Astrocyte (in vitro differentiated cells and primary cell): ENCODE measurements around the gene GAMT. TPM values are rescaled to one million over a fixed set of nuclear protein-coding genes. Genes with fewer than 3 reads are reported as not detected.

Experiments
- DNase-seq: peaks from one replicate; pipeline ENCODE4 v3.0.0-alpha.2; 2010; ENCODE audit warnings: low read depth
- FAIRE-seq: peaks from 2 replicates; lab custom pipeline; 2011; peaks lifted over from hg19 to GRCh38; lab: Jason Lieb, UNC
- H2AFZ ChIP-seq: 2 replicates; pipeline ENCODE4 v1.6.0; 2012; ENCODE audit warnings: low read depth, low read length, inconsistent platforms
- H3K27ac ChIP-seq: 2 replicates; pipeline ENCODE4 v1.5.1; 2011; ENCODE audit warnings: low read depth, low read length, inconsistent platforms
- H3K27me3 ChIP-seq: 2 replicates; pipeline ENCODE4 v1.6.0; 2011; ENCODE audit warnings: low read length, inconsistent platforms; ENCODE audit not compliant: insufficient read depth
- H3K36me3 ChIP-seq: 2 replicates; pipeline ENCODE4 v1.5.1; 2011; ENCODE audit warnings: low read length, inconsistent platforms; ENCODE audit not compliant: insufficient read depth
- H3K4me1 ChIP-seq: 2 replicates; pipeline ENCODE4 v1.5.1; 2011; ENCODE audit warnings: low read length, inconsistent platforms; ENCODE audit not compliant: insufficient read depth
- H3K4me2 ChIP-seq: 2 replicates; pipeline ENCODE4 v1.6.0; 2012; ENCODE audit warnings: low read length, inconsistent platforms
- H3K4me3 ChIP-seq: 2 replicates; pipeline ENCODE4 v1.5.1; 2011; ENCODE audit warnings: low read depth, mild to moderate bottlenecking, low read length, inconsistent platforms; ENCODE audit not compliant: insufficient read depth
- H3K79me2 ChIP-seq: 2 replicates; pipeline ENCODE4 v1.6.0; 2012; ENCODE audit warnings: mild to moderate bottlenecking, low read length, inconsistent platforms; ENCODE audit not compliant: insufficient read depth
- H3K9ac ChIP-seq: 2 replicates; pipeline ENCODE4 v1.6.0; 2012; ENCODE audit warnings: mild to moderate bottlenecking, low read length, inconsistent platforms
- H3K9me3 ChIP-seq: 2 replicates; pipeline ENCODE4 v1.5.1; 2012; ENCODE audit warnings: low read depth, mild to moderate bottlenecking, low read length, inconsistent platforms; ENCODE audit not compliant: insufficient read depth
- H4K20me1 ChIP-seq: 2 replicates; pipeline ENCODE4 v1.6.0; 2012; ENCODE audit warnings: low read length, inconsistent platforms; ENCODE audit not compliant: insufficient read depth
- H3K27ac Mint-ChIP-seq: one replicate; pipeline ENCODE4 v1.8.0; 2021; ENCODE audit warnings: mild to moderate bottlenecking, mixed read lengths; ENCODE audit not compliant: unreplicated experiment
- H3K27me3 Mint-ChIP-seq: one replicate; pipeline ENCODE4 v1.8.0; 2021; ENCODE audit warnings: low read depth, mixed read lengths; ENCODE audit not compliant: unreplicated experiment
- H3K36me3 Mint-ChIP-seq: one replicate; pipeline ENCODE4 v1.8.0; 2021; ENCODE audit warnings: low read depth, mixed read lengths; ENCODE audit not compliant: unreplicated experiment
- H3K4me1 Mint-ChIP-seq: one replicate; pipeline ENCODE4 v1.8.0; 2021; ENCODE audit warnings: low read depth, mixed read lengths; ENCODE audit not compliant: unreplicated experiment
- H3K4me3 Mint-ChIP-seq: one replicate; pipeline ENCODE4 v1.8.0; 2021; ENCODE audit warnings: mild to moderate bottlenecking, moderate library complexity, mixed read lengths; ENCODE audit not compliant: unreplicated experiment
- H3K9me3 Mint-ChIP-seq: one replicate; pipeline ENCODE4 v1.8.0; 2021; ENCODE audit warnings: mild to moderate bottlenecking, mixed read lengths; ENCODE audit not compliant: unreplicated experiment
- EZH2 ChIP-seq: IDR thresholded peaks from 2 replicates; pipeline ENCODE4 v1.6.1; 2012; ENCODE audit warnings: mild to moderate bottlenecking, low read length, inconsistent platforms; ENCODE audit not compliant: insufficient read depth
- total RNA-seq: library from RNA; stranded (reverse); gene quantifications from 2 replicates; pipeline ENCODE4 v1.2.1, GENCODE V29; 2021
- TF ChIP-seq, protein P1 (sequence below): IDR thresholded peaks from 2 replicates; pipeline ENCODE4 v1.5.1; 2011; ENCODE audit warnings: low read depth, mild to moderate bottlenecking, inconsistent platforms, low read length, moderate library complexity; ENCODE audit not compliant: insufficient read depth

GAMT gene
- total RNA-seq, 1 donor from 2014 or later = 35.9 TPM

DNA sequence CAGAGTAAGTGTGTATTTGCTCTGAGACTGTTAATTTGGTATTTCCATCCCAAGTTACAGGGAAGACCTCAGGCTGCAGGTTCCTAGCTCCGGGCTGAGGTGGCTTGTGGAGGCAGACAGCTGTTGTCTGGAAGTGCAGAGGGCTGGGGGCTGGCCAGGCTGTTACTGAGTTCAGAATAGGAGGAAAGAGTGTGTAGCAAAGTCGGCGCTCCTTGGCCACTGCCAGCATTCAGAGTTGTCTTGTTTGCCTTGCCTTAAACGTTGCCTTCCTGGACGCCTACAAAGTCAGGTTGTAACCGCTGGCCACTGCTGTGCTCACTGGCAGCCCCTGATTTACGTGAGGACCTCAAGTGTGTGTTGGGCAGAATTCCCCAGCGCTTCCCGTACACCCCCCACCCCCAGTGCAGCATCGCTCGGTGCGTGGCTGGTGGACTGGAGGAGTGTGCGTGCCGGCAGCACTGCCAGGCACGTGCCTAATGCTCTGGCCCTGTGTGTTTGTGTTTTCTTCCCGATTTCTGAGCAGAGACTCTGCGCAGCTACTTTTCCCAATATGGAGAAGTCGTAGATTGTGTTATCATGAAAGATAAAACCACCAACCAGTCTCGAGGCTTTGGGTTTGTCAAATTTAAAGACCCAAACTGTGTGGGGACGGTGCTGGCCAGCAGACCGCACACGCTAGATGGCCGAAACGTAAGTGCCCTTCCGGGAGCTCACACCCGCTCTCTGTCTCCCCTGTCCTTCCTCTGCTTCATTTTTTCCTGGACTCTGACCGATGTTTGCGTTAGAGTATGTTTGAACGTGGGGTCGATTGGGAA lies 16.5 kb upstream of the GAMT start:
- FAIRE-seq (no peak), DNase-seq (no peak)
- H3K27me3 ChIP-seq = no peaks in the 10 kb centered on the region
- peaks cover 98% of the 10 kb centered on the region for H3K79me2 ChIP-seq
- H4K20me1 ChIP-seq = peaks cover 94% of the 10 kb centered on the region
- Mint-ChIP-seq H3K9me3 (no peaks in the 10 kb centered on the region), H3K36me3 (peaks cover 6% of the 10 kb centered on the region), H3K4me1 (peaks cover 36% of the 10 kb centered on the region), H3K27ac (peak overlapping the region; percentile 50), H3K27me3 (no peaks in the 10 kb centered on the region), H3K4me3 (peak overlapping the region; percentile 0)
- peaks cover 33% of the 10 kb centered on the region for H3K36me3 ChIP-seq
- H3K9ac ChIP-seq = peak overlapping the region; percentile 82
- H2AFZ ChIP-seq = no peak overlapping the region
- peak overlapping the region; percentile 82 for H3K4me2 ChIP-seq
- H3K4me3 ChIP-seq = no peak overlapping the region
- peaks cover 38% of the 10 kb centered on the region for H3K4me1 ChIP-seq
- H3K9me3 ChIP-seq = no peaks in the 10 kb centered on the region
- H3K27ac ChIP-seq = peak overlapping the region; percentile 95
- TF ChIP-seq EZH2 = no peak

DNA sequence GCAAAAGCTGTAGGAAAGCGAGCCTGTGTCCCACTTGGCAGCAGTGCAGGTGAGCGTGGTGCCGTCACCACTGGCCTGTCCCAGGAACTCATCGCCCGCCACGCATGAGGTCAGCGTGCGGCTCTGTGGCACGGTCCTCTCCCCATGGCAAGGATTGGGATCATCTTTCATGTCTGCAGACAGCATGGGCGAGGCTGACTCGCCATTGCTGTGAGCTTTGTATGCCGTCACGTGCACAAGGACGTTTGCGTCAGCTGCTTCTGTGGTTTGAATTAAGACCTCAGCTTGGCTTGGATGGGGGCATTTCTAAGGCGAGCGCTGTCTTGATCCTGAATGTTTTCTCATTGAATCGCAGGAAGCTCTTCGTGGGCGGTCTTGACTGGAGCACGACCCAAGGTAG lies 15.8 kb upstream of the GAMT start:
- Histone ChIP-seq H3K79me2 (peaks cover 98% of the 10 kb centered on the region), H4K20me1 (peaks cover 94% of the 10 kb centered on the region), H3K4me3 (no peak overlapping the region), H3K4me1 (peaks cover 46% of the 10 kb centered on the region), H3K4me2 (peak overlapping the region; percentile 82), H2AFZ (no peak overlapping the region), H3K9ac (peak overlapping the region; percentile 82), H3K27ac (peak overlapping the region; percentile 95), H3K27me3 (no peaks in the 10 kb centered on the region), H3K9me3 (no peaks in the 10 kb centered on the region), H3K36me3 (peaks cover 27% of the 10 kb centered on the region)
- Mint-ChIP-seq H3K36me3 (peaks cover 6% of the 10 kb centered on the region), H3K4me3 (no peak overlapping the region), H3K4me1 (peaks cover 36% of the 10 kb centered on the region), H3K9me3 (no peaks in the 10 kb centered on the region), H3K27me3 (no peaks in the 10 kb centered on the region), H3K27ac (peak overlapping the region; percentile 64)
- DNase-seq (peak; percentile 87), FAIRE-seq (no peak)
- TF ChIP-seq EZH2 = no peak

DNA sequence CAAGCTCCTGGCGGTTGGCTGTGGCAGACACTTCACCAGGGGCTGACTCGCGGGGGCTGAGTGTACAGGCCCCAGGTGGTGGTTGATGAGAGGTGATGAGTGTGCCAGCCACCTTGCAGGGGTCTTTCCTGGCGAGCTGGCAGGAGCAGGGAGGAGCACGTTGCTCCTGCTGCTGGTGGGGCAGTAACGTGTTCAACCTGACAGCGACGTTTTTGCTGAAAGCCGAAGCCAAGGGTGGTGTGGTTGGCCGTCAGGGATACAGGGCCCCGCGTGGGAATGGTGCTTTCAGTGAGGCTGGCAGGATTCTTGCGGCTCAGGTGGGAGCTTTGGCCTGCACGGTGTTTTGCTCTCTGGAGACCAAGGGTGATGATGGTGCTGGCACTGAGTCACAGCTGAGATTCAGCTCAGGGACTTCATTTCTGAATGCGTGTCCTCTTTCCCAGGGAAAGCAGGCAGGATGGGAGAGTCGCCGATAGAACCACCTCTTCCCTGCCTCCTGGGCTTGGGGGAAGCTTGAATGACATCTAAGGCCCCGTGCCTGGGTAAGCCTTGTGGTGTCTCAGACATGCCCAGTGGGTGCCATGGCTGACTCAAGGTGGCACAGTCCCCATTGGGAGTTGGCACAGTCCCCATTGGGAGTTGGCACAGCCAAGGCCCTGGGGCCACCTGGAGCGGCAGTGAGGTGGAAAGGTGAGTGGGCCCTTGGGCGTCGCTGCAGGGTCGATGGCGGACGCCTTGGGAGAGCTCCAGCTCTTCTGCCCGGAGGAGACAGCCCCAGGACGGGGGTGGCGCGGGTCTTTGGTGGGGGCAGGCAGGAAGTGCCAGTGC lies 14.9 kb upstream of the GAMT start:
- TF ChIP-seq, protein P1, sequence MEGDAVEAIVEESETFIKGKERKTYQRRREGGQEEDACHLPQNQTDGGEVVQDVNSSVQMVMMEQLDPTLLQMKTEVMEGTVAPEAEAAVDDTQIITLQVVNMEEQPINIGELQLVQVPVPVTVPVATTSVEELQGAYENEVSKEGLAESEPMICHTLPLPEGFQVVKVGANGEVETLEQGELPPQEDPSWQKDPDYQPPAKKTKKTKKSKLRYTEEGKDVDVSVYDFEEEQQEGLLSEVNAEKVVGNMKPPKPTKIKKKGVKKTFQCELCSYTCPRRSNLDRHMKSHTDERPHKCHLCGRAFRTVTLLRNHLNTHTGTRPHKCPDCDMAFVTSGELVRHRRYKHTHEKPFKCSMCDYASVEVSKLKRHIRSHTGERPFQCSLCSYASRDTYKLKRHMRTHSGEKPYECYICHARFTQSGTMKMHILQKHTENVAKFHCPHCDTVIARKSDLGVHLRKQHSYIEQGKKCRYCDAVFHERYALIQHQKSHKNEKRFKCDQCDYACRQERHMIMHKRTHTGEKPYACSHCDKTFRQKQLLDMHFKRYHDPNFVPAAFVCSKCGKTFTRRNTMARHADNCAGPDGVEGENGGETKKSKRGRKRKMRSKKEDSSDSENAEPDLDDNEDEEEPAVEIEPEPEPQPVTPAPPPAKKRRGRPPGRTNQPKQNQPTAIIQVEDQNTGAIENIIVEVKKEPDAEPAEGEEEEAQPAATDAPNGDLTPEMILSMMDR = no peak
- TF ChIP-seq EZH2 = no peak
- peak overlapping the region; percentile 67 for H3K4me3 Mint-ChIP-seq
- H3K27ac Mint-ChIP-seq = peak overlapping the region; percentile 82
- Histone ChIP-seq H3K9ac (peak overlapping the region; percentile 82), H3K4me2 (peak overlapping the region; percentile 82), H3K4me3 (peak overlapping the region; percentile 7), H3K36me3 (peaks cover 27% of the 10 kb centered on the region), H3K27ac (peak overlapping the region; percentile 95), H2AFZ (no peak overlapping the region), H3K9me3 (no peaks in the 10 kb centered on the region), H3K4me1 (peaks cover 55% of the 10 kb centered on the region), H3K27me3 (no peaks in the 10 kb centered on the region), H3K79me2 (peaks cover 98% of the 10 kb centered on the region), H4K20me1 (peaks cover 95% of the 10 kb centered on the region)
- peaks cover 43% of the 10 kb centered on the region for H3K4me1 Mint-ChIP-seq
- FAIRE-seq = no peak
- H3K36me3 Mint-ChIP-seq = peaks cover 10% of the 10 kb centered on the region
- peak; percentile 40 for DNase-seq
- no peaks in the 10 kb centered on the region for H3K27me3 Mint-ChIP-seq
- no peaks in the 10 kb centered on the region for H3K9me3 Mint-ChIP-seq
